Osteocyte (in vitro differentiated cells): ENCODE data around the gene THBS4. TPM values are rescaled to one million over a fixed set of nuclear protein-coding genes. Genes with fewer than 3 reads are reported as not detected.

Experiments used
- DNase-seq: peaks from one replicate; pipeline ENCODE4 v3.0.0; 2021; ENCODE audit warnings: mixed read lengths; ENCODE audit not compliant: unreplicated experiment; ENCODE audit errors: extremely low spot score
- H3K27ac Mint-ChIP-seq: one replicate; pipeline ENCODE4 v1.8.0; 2021; ENCODE audit warnings: mild to moderate bottlenecking, mixed read lengths; ENCODE audit not compliant: unreplicated experiment
- H3K27me3 Mint-ChIP-seq: one replicate; pipeline ENCODE4 v1.8.0; 2021; ENCODE audit warnings: mixed read lengths; ENCODE audit not compliant: unreplicated experiment
- H3K36me3 Mint-ChIP-seq: one replicate; pipeline ENCODE4 v1.8.0; 2021; ENCODE audit warnings: mixed read lengths; ENCODE audit not compliant: unreplicated experiment
- H3K4me1 Mint-ChIP-seq: one replicate; pipeline ENCODE4 v1.8.0; 2021; ENCODE audit warnings: mixed read lengths; ENCODE audit not compliant: unreplicated experiment
- H3K4me3 Mint-ChIP-seq: one replicate; pipeline ENCODE4 v1.8.0; 2021; ENCODE audit warnings: mild to moderate bottlenecking, moderate library complexity, mixed read lengths; ENCODE audit not compliant: unreplicated experiment
- H3K9me3 Mint-ChIP-seq: one replicate; pipeline ENCODE4 v1.8.0; 2021; ENCODE audit warnings: mixed read lengths; ENCODE audit not compliant: unreplicated experiment
- CTCF ChIP-seq: fragments of 200-600 bp; sonication (generic); IDR thresholded peaks from 2 replicates; pipeline ENCODE4 v1.5.0; 2021; ENCODE audit warnings: antibody characterized with exemption, mild to moderate bottlenecking, moderate library complexity
- total RNA-seq: library from RNA; stranded (reverse); gene quantifications from 2 replicates; pipeline ENCODE4 v1.2.1, GENCODE V29; 2021

Gene THBS4
- total RNA-seq, 1 donor from 2014 or later: 1.4 TPM

GRCh38 chr5:80042330-80042729, 7.2 kb downstream of the THBS4 start:
- Mint-ChIP-seq H3K4me3 (no peak overlapping the region), H3K27me3 (peaks cover 64% of the 10 kb centered on the region), H3K9me3 (no peaks in the 10 kb centered on the region), H3K27ac (no peak overlapping the region), H3K4me1 (no peaks in the 10 kb centered on the region), H3K36me3 (no peaks in the 10 kb centered on the region)
- DNase-seq: no peak
- TF ChIP-seq CTCF: no peak

GRCh38 chr5:80043187-80043586, 8.0 kb downstream of the THBS4 start:
- TF ChIP-seq CTCF: no peak
- H3K9me3 Mint-ChIP-seq: no peaks in the 10 kb centered on the region
- H3K4me1 Mint-ChIP-seq: no peaks in the 10 kb centered on the region
- peaks cover 56% of the 10 kb centered on the region for H3K27me3 Mint-ChIP-seq
- no peaks in the 10 kb centered on the region for H3K36me3 Mint-ChIP-seq
- no peak for DNase-seq
- H3K27ac Mint-ChIP-seq: no peak overlapping the region
- H3K4me3 Mint-ChIP-seq: no peak overlapping the region

- Mint-ChIP-seq H3K4me3 (no peak overlapping the region), H3K27me3 (peaks cover 52% of the 10 kb centered on the region), H3K36me3 (no peaks in the 10 kb centered on the region), H3K27ac (no peak overlapping the region), H3K4me1 (no peaks in the 10 kb centered on the region), H3K9me3 (no peaks in the 10 kb centered on the region)
- no peak for DNase-seq
- TF ChIP-seq CTCF: no peak
These were observed 13.1 kb downstream of the THBS4 start for GRCh38 chr5:80048084-80048780.

GRCh38 chr5:80052464-80052863, 17.3 kb downstream of the THBS4 start:
- Mint-ChIP-seq H3K4me3 (no peak overlapping the region), H3K27me3 (peaks cover 35% of the 10 kb centered on the region), H3K36me3 (no peaks in the 10 kb centered on the region), H3K9me3 (no peaks in the 10 kb centered on the region), H3K27ac (no peak overlapping the region), H3K4me1 (no peaks in the 10 kb centered on the region)
- DNase-seq: no peak
- no peak for TF ChIP-seq CTCF

GRCh38 chr5:80054682-80055081, 19.5 kb downstream of the THBS4 start:
- no peak overlapping the region for H3K27ac Mint-ChIP-seq
- H3K9me3 Mint-ChIP-seq: no peaks in the 10 kb centered on the region
- no peak overlapping the region for H3K4me3 Mint-ChIP-seq
- peaks cover 39% of the 10 kb centered on the region for H3K27me3 Mint-ChIP-seq
- no peaks in the 10 kb centered on the region for H3K36me3 Mint-ChIP-seq
- TF ChIP-seq CTCF: no peak
- no peaks in the 10 kb centered on the region for H3K4me1 Mint-ChIP-seq
- DNase-seq: no peak
